OCI-LY1 (cell line): ENCODE measurements around the gene MAGEC3.

Experiments used
- H2AFZ ChIP-seq: fragments of 200-600 bp; sonication (generic), shearing (Covaris generic); 2 replicates; pipeline ENCODE4 v1.6.0; 2014; ENCODE audit warnings: antibody characterized with exemption, mild to moderate bottlenecking, low read length
- H3F3A ChIP-seq: fragments of 200-600 bp; sonication (generic), shearing (Covaris generic); 2 replicates; pipeline ENCODE4 v1.6.0; 2014; ENCODE audit warnings: mild to moderate bottlenecking, antibody characterized with exemption, low read length, moderate library complexity; ENCODE audit not compliant: insufficient read depth
- H3K27ac ChIP-seq: fragments of 200-600 bp; sonication (generic); 2 replicates; pipeline ENCODE4 v1.5.1; 2014; ENCODE audit warnings: low read length, mixed run types, mild to moderate bottlenecking, low read depth; ENCODE audit not compliant: poor library complexity, severe bottlenecking
- H3K27me3 ChIP-seq: fragments of 200-600 bp; sonication (generic); 2 replicates; pipeline ENCODE4 v1.6.0; 2014; ENCODE audit warnings: antibody characterized with exemption, mild to moderate bottlenecking, low read length, moderate library complexity; ENCODE audit not compliant: insufficient read depth
- H3K36me3 ChIP-seq: fragments of 200-600 bp; sonication (generic); 2 replicates; pipeline ENCODE4 v1.6.1; 2014; ENCODE audit warnings: mild to moderate bottlenecking, antibody characterized with exemption, low read length, moderate library complexity, mixed read lengths; ENCODE audit not compliant: insufficient read depth
- H3K4me1 ChIP-seq: fragments of 200-600 bp; sonication (generic); 2 replicates; pipeline ENCODE4 v1.5.1; 2014; ENCODE audit warnings: mild to moderate bottlenecking, low read length, moderate library complexity; ENCODE audit not compliant: insufficient read depth, severe bottlenecking
- H3K4me2 ChIP-seq: fragments of 200-600 bp; sonication (generic), shearing (Covaris generic); 2 replicates; pipeline ENCODE4 v1.6.1; 2014; ENCODE audit warnings: low read length
- H3K4me3 ChIP-seq: fragments of 200-600 bp; sonication (generic); 2 replicates; pipeline ENCODE4 v1.5.1; 2014; ENCODE audit warnings: low read length, low read depth, mild to moderate bottlenecking, mixed read lengths; ENCODE audit not compliant: poor library complexity, severe bottlenecking
- H3K79me2 ChIP-seq: fragments of 200-600 bp; shearing (Covaris generic); 2 replicates; pipeline ENCODE4 v1.6.1; 2016; ENCODE audit warnings: mixed run types, low read length, mixed read lengths; ENCODE audit not compliant: insufficient read depth
- H3K9ac ChIP-seq: fragments of 200-600 bp; sonication (generic), shearing (Covaris generic); 2 replicates; pipeline ENCODE4 v1.6.1; 2014; ENCODE audit warnings: mild to moderate bottlenecking, low read length, mixed read lengths
- H3K9me2 ChIP-seq: fragments of 200-600 bp; sonication (generic), shearing (Covaris generic); 2 replicates; pipeline ENCODE4 v1.6.1; 2014; ENCODE audit warnings: low read depth, mild to moderate bottlenecking, low read length, mixed read lengths
- H3K9me3 ChIP-seq: fragments of 200-600 bp; shearing (Covaris generic); 2 replicates; pipeline ENCODE4 v1.6.1; 2014; ENCODE audit warnings: low read length, mixed read lengths
- H4K20me1 ChIP-seq: fragments of 200-600 bp; sonication (generic), shearing (Covaris generic); 2 replicates; pipeline ENCODE4 v1.6.0; 2016; ENCODE audit warnings: mild to moderate bottlenecking, low read length; ENCODE audit not compliant: insufficient read depth
- EZH2 ChIP-seq: fragments of 200-600 bp; sonication (generic), shearing (Covaris generic); IDR thresholded peaks from 2 replicates; pipeline ENCODE4 v1.8.0; 2017; ENCODE audit warnings: borderline replicate concordance, mixed run types, mild to moderate bottlenecking, antibody characterized with exemption, low read length, moderate library complexity, mixed read lengths
- TF ChIP-seq, protein P1 (sequence below): fragments of 200-600 bp; sonication (generic), shearing (Covaris generic); IDR thresholded peaks from 2 replicates; pipeline ENCODE4 v1.5.1; 2017; ENCODE audit warnings: mild to moderate bottlenecking, antibody characterized with exemption, low read length, moderate library complexity, mixed read lengths

The MAGEC3 gene

DNA sequence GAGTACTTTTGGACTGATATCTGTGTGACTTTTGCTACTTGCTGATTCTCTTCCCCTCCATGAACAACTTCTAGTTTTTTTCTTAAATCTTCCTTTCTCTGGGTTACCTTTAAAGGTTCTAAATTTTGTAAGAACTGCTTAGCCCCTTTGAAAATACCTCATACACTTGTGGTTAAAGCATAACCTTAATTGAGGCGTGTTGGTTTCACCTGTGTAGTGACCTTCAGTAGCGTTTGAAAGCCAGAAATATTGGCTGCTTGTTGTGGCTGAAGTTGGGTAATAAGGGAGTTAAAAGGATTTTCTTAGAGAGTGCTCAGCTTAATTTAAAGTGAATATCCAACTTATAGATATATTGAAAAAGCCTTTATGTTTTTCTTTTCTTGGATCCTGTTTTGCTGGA lies 97.5 kb downstream of the MAGEC3 start:
- Histone ChIP-seq H3K4me2 (no peak overlapping the region), H3K9me2 (no peaks in the 10 kb centered on the region), H2AFZ (no peak overlapping the region), H4K20me1 (no peaks in the 10 kb centered on the region), H3K4me3 (no peak overlapping the region), H3K27me3 (no peaks in the 10 kb centered on the region), H3K4me1 (no peaks in the 10 kb centered on the region), H3K27ac (no peak overlapping the region), H3K9me3 (no peaks in the 10 kb centered on the region), H3K79me2 (no peaks in the 10 kb centered on the region), H3K36me3 (no peaks in the 10 kb centered on the region), H3K9ac (no peak overlapping the region), H3F3A (no peaks in the 10 kb centered on the region)
- no peak for TF ChIP-seq EZH2
- TF ChIP-seq, protein P1, sequence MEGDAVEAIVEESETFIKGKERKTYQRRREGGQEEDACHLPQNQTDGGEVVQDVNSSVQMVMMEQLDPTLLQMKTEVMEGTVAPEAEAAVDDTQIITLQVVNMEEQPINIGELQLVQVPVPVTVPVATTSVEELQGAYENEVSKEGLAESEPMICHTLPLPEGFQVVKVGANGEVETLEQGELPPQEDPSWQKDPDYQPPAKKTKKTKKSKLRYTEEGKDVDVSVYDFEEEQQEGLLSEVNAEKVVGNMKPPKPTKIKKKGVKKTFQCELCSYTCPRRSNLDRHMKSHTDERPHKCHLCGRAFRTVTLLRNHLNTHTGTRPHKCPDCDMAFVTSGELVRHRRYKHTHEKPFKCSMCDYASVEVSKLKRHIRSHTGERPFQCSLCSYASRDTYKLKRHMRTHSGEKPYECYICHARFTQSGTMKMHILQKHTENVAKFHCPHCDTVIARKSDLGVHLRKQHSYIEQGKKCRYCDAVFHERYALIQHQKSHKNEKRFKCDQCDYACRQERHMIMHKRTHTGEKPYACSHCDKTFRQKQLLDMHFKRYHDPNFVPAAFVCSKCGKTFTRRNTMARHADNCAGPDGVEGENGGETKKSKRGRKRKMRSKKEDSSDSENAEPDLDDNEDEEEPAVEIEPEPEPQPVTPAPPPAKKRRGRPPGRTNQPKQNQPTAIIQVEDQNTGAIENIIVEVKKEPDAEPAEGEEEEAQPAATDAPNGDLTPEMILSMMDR: no peak

DNA sequence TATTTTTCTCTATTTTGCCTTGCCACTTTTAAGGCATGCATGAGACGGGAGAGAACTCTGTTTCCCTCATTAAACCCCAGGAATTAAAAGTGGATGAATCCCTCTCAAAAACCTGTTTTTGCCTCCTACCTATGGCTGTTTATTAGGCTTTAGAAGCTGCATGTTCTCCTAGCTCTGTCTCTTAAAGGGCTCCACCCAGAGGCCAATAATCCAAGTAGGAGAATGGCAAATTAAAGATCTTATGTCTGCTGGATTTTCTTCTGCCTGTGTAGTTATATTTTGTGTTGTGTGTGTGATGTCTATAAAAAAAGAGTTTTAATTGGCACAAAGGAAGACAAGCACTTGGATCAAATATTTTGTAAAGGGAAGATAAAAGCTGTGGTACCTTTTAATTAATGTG lies 98.0 kb downstream of the MAGEC3 start:
- TF ChIP-seq, protein P1: no peak
- no peak for TF ChIP-seq EZH2
- Histone ChIP-seq H3K4me3 (no peak overlapping the region), H2AFZ (no peak overlapping the region), H3K9ac (no peak overlapping the region), H3K27ac (no peak overlapping the region), H3K27me3 (no peaks in the 10 kb centered on the region), H3F3A (no peaks in the 10 kb centered on the region), H3K79me2 (no peaks in the 10 kb centered on the region), H4K20me1 (no peaks in the 10 kb centered on the region), H3K4me2 (no peak overlapping the region), H3K36me3 (no peaks in the 10 kb centered on the region), H3K4me1 (no peaks in the 10 kb centered on the region), H3K9me3 (no peaks in the 10 kb centered on the region), H3K9me2 (no peaks in the 10 kb centered on the region)

DNA sequence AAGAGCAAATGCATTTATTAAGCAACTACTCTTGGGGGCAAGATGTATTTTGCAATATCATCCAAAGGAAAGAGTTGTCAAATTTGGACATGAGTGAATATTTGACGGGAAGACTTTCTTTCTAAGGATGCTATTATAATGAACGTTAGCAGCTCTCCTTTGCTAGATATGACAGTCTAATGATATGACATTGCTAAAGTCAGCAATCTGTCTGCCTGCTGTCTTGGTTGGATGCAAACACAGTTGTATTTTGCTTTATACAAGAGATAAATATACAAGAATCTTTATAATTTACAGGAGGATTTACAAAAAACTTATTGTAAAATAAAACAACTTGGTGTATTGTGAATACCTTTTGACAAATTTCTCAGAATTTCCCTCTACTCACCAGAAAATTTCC lies 103.1 kb downstream of the MAGEC3 start:
- no peak overlapping the region for H3K27ac ChIP-seq
- no peak overlapping the region for H3K4me3 ChIP-seq
- H3K4me2 ChIP-seq: no peak overlapping the region
- no peaks in the 10 kb centered on the region for H3K4me1 ChIP-seq
- H4K20me1 ChIP-seq: no peaks in the 10 kb centered on the region
- no peaks in the 10 kb centered on the region for H3F3A ChIP-seq
- H3K27me3 ChIP-seq: no peaks in the 10 kb centered on the region
- no peak for TF ChIP-seq EZH2
- TF ChIP-seq, protein P1: no peak
- no peaks in the 10 kb centered on the region for H3K9me3 ChIP-seq
- H3K79me2 ChIP-seq: no peaks in the 10 kb centered on the region
- H2AFZ ChIP-seq: no peak overlapping the region
- H3K36me3 ChIP-seq: no peaks in the 10 kb centered on the region
- no peaks in the 10 kb centered on the region for H3K9me2 ChIP-seq
- H3K9ac ChIP-seq: no peak overlapping the region
